GM21786 (cell line): ENCODE results near the gene ZNF526.

ENCODE experiments used
- ATAC-seq: cut with Tn5 transposase; IDR thresholded peaks from one replicate; pipeline ENCODE4 v1.9.1; 2021; ENCODE audit not compliant: unreplicated experiment

The ZNF526 gene

DNA sequence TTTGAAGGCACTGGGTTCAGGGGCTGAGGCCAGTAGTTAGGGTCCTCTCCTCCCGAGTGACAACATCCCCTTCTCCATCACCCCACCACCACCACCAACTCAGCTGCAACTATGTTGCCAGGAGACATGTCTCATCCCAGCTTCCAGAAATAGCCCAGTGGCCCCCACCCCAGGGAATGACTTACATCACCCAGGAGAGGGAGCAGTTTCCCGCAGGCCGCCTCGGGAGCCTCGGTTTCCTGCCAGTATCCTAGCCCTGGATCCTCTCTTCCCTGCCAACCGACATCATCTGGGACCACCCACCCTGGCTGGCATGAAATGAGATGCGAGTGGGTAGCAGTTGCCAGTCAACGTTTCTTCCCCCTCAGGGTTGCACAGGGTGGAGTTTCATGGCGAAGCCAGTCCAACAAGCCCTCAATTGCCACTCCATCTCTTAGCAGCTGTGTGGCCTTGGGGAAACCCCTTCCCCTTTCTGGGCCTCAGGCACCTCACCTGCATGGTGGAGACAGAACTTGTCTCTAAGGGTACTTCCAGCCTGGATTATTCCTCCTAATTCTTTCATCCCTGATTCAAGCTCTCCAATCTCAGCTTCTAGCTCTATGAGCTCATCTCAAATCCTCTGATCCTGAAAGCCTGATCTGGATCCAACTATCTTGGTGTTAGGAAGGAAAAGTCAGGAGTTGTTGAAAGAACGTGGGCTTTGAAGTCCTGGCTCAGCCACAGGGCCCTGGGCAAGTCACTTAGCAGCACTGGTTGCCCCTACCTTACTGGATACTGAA lies 26.2 kb downstream of the ZNF526 start:
- ATAC-seq = no peak

DNA sequence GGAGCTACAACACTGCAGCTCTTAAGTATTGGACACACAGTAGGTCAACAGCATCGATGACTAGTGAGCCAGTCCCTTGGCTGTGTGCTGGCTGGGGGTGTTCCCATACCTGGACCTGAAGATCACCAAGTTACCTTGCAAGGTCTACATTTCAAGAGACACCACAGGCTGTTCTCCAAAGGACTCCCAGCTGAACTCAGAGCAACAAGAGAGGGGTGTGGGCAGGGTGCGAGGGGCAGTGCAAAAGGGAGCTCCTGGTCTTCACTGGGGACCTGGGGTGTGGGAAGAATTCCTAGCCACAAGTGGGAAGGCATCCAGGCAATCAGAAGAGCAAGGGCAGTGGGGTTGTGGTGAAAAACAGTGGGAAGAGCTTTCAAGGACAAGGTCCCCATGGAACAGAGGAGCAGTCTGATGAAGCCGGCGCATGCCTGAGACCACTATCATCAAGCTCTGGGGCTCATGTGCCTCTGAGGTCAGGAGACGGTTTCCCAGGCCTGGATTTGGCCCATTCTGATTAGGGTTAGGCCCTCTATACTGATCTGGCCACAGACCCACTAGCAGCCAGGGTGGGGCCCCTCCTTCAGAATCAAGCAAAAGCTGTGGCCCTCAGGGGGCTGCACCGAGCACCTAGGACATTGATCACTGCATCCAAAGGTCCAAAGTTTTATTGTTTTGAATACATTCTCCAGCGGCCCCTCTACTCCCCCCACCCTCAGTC lies 27.0 kb downstream of the ZNF526 start:
- no peak for ATAC-seq

DNA sequence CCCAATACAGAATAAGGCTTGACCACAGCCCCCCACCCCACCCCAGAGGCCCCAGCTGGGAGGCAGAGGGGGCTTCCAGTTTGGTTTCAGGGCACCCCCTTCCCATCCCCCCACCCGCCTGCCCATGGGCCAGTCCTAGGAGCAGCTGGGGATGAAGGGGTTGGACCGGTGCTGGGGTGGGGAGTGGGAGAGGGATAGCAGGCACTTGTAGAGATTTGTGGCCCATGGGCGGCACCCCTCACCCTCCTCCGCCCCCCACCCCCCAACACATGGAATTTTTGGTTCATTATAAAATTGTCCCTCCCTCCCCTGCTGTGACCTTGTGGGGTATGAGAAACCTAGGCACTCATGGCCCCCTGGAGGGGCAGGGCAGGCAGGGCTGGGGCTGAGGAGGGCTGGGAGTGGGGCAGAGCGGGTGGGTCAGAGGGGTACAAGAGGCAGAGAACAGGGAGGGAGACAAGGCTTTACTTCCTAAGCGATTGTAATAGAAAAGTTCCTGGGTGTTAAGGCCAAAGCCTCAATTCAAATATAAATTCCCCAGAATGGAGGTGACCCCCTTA lies 27.6 kb downstream of the ZNF526 start:
- no peak for ATAC-seq

DNA sequence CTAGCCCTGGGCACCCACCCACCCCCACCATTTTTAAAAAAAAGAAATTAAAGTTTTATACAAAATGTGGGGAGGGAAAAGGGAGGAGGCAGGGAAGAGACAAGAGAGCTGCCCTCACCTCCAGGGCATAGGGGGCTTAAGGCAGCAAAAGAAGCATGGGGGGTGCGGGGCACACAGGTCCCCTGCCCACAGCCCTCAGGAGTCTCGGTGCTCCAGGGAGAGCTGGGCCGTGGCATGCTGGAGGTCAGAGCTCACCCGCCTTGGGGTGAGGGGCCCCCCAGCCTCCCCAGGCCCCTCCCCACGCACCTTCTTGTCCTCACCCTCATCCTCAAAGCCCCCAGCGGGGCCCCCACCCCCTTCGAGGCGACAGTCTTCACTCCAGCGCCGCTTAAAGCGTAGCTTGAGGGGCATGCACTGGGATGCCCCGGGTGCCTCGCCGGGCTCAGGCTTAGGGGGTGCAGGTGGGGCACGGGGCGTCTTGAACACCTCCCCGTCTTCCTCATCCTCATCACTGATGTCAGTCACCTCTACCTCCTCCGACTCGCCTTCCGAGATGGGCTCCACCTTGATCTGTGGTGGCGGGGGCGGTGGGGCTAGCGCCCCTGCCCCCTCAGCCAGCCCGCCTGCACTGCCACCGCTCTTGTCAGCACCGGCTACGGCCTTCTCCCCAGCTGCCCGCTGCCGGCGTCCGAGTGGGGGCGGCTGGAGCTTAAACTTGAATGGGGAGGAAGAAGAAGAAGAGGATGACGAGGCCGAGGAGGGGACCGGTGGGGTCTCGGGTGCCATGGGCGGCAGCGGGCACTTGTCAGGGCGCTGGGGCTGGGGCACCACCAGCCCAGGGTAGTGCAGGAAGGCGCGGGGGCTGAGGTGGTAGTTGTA lies 28.4 kb downstream of the ZNF526 start:
- no peak for ATAC-seq

DNA sequence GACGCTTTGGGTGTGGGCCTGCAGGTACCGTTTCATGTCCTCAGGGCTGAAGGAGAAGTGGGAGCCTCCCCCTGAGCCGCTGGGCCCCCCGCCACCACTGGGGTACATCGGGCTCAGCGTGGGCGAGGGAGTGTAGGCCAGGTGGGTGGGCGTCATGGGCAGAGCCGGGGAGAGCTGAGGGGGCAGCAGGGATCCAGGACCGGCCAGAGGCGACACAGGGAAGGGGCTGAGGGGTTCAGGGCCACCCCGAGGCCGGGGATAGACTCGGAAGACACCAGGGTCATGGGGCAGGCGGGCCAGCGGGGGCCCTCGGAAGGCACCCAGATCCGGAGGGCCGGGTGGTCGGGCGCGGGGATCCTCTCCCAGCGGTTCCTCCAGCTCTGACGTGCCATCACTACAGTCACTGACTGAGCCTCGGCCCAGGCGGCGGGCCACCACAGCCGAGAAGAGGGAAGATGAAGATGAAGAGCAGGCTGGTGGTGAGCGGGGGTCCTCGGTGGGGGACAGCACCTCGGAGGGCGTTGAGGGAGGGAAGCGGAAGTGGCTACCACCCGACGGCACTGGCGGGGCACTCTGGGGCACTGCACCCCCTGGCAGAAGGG lies 29.1 kb downstream of the ZNF526 start:
- no peak for ATAC-seq

DNA sequence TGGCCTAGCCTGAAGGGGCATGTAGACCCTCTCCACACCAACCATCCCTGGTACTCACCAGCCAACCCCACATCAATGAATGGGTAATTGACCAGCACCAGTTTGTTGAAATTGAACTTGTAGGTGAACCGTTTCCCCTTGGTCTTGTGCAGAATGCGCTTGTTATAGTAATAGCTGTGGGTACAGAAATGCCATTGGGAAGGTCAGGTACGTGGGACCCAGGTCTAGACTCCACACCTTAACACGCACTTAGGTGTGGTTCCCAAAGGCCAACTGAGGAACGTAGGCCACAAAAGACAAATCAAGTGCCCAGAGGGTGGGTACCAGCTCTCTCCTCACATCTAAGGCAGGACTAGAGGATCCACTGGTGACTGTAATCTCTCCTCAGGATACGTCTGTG lies 29.7 kb downstream of the ZNF526 start:
- ATAC-seq = no peak

DNA sequence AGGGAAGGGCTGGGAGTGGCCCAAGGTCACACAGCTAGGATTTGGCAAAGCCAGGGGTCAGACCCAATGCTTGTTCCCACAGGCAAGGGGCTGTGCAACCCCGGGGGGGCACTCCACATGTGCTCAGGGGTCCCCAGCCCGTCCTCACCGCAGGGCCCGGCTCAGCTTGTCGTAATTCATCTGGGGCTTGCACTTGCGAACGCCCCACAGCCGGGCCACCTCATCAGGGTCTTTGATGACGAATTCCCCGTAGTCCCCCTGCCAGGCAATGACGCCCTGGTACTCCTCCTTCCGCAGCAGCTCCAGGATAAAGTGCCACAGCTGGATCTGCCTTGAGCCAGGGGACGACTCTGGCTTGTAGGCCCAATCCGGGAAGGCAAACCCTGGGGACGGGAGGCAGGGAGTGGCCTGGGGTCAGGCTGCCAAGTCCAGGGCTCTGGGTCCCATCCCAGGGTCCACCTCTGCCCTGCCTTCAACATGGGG lies 30.1 kb downstream of the ZNF526 start:
- no peak for ATAC-seq

DNA sequence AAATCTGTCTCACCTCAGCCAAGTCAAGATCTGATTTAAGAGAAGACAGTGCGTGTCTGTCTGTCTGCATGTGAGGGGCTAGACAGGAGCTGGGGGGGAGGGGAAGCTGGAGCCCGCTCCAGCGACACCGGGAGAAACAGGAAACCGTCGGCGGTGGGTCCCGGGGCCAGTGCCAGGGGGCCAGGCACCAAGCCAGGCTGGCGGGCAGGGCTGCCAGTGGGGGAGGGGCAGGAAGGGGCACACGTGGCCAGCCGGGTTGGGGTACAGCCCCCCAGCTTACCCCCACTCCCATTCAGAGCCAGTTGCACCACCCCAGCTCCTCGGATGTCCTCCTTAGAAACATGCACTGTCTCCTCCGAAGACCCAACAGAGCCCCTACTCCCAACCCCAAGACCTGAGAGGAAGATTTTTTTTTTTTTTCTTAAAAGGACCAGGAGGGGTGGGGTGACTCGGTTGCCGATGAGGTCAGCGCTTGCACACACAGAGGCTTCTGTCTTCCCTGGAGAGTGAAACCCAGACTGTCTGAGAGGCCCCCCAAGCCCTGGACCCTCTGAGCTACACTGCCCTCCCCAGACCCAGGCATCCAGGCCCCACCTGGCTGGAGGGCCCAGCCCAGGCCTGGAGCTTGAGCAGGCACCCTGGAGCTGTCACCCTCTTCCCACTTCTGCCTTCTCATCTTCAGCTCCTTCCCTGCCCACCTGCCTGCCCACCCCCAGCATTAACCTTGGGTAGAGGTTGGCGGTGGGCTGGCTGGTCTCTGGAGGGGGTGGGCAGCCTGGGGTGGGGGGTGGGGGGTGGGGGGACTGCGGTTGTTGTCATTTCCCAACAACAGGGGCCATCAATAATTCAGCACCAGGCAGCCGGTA lies 30.8 kb downstream of the ZNF526 start:
- no peak for ATAC-seq

DNA sequence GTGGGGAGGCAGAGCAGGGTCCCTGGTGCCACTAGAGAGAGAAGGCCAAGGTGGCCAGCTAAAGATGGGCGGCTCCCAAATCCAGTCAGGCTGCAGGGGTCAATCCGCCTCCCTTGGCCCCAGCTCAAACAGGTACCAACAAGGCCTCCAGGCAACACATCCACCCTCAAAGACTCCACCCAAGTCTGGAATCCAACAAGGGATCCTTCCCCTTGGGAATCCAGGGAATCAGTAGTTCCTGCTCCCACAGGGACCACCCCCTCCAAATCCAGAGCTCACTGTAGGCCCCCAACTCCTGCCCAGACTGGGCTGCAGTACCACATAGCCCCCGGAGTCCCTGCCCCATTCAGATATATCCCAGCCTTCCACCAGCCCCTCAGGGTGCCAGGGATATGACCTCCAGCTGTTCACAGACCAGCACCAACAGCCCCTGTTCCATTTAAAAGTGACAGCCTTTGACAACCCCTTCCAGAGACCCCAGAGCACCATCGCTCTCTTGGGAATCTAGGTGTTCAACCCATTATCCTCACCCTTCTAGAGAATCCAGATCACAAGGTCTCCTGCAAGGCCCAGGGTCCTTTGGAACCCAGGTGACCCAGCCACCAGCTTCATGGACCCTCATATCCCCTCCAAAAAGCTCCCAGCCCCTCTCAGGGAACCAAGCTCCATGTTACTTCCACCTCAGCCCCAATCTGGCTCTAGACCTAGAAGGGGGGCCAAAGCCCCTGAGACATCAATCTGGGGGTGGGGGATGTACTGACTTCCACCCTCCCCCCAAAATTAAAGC lies 31.7 kb downstream of the ZNF526 start:
- ATAC-seq = no peak

DNA sequence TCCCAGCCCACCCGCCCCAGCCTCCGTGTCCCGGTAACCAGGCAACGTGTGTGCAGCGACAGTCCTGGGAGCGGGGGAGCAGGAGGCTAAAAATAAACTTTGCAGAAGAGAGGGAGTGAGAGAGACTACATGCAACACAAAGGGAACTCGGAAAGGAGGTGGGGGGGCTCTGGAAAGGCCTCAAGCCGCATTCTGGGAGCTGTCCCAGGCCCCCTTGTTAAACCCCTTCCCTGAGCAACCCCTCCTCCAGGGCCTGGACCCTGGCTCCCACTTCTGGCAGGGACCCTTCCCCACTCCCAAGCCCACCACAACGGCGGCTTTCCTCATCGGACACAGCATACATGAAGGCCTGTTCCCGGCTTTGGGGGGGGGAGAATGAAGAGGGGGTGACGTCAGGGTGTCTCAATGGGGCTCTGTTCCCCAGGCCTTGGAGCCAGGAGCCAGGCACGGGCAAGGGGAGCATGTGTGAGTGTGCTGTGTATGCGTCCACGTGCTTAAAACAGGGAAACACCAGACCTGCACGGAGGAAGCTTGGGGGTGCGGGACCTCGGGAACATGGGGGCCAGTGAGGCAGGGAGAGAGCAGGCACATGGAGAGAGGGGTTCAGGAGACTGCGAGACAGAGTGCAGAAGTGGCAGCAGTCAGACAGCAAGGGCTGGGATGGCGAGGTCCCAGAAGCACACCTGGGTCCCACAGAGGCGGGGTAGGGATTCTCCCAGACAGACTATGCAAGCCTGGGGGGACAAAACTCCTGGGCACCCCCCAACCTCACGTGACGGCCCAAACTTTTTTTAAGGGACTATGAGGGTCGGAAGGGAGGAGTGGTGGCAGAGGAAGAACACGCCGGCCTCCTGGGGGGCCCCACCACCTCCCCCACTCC lies 32.5 kb downstream of the ZNF526 start:
- ATAC-seq = no peak

DNA sequence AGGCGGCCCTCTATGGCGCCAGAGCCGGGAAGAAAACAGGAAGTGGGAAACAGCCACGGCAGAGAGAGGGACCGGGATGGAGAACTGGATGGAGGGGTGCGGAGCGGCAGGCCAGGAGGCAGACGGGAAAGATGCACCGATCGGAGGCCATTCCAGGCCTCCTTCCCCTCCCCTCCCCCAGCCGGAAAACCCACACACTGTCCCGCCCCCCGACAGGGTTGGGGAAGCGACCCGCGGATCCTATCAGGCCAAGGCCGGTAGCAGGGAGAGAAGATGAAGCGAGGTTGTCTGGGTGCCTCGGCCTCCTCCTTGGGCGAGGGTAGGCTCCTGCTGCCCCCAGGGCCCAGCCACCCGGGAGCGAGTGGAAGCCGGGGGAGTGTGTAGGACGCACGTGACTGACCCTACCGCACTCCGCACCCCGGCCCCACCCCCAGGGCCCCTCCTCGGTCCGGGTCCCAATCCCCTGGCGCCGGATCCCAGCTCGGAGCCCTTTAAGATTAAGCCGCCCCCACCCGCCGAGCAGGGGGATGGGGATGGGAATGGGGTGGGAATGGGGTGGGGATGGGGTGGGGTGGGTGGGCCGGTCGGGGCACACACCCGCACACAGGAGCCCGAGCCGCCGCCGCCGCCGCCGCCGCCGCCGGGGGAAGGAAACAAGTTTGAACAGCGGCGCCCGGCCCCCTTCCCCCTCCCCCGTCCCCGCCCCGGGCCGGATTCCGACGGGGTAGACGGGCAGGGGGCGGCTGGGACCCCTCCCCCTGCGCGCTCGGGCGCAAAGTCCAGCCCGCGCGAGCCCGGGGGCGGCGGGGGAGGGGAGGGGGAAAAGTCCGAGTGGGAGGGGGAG lies 33.4 kb downstream of the ZNF526 start:
- ATAC-seq = peak; percentile 13

DNA sequence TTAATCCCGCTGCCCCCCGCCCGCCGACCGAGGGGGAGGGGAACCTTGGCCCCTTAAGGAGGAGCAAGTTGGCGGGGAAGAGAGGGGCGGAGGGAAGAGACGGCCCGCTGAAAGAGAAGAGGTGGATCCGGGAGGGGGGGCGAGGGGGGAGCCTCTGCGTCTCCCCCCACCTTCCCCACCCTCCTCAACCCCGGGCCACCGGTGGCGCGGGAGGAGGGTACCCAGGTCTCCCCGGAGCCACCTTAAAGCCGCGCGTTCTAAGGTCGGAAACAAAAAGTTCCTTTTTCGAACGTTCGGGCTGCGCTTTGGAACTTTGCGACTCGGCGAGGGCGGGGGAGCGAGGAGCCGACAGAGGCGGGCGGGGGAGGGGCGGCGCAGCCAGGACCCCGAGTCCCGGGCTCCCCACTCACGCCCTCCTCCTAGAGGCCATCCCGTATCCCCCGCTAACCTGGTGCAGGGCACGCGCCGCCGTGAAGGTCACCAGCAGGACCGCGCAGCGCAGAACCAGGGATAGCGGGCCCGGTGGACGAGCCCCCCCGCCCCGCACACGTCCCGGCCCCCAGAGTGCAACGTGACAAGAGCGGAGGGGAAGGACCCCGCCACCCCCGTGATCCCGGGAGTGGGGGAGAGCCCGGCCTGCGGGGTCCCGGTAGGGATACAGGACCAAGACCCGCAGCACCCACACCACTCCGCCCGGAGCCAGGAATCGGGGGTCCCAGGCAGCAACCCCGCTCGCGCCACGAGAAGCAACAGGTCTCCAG lies 34.2 kb downstream of the ZNF526 start:
- ATAC-seq = peak; percentile 40

DNA sequence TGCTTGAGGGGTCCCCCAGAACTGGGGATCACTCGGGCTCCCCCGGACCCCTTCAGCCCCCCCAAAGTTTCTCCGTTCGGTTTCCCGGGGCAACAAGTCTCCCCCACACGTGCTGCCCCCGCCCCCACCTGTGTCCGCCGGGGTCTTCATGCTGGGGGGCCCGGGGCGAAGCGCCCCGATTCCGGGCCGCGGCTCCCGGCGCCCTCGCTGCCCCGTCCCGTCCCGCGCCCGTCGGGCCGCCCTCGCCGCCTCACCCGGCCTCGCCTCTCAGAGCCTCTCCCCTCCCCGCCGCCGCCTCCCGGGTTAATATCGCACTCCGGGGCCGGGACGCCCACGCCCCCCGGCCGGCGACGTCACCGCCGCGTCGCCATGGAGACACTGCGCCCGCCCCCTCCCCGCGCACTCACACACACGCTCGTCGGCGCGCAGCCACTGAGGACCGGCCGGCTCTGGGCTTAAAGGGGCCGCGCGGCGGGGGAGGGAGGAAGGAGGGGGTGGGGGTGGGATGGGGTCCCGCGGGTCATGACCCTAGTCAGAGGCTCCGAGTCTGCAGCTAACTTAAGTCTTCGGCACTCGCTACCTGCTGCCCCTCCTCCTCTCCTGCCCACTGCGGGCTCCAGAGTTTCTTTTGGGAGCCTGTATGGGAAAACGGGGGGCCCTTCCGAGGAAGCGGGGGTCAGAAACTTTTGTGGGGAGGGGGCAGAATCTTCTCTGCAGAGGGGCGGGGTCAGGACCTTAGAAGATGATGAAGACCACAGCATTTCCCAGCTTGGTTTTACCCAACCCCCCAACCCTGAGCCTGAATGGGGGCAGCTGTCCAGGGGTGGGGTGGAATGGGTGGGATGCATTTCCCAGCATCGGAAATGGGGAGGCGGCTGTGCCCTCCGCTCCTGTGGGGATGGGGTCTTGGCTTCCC lies 35.0 kb downstream of the ZNF526 start, which contains the start of gene ERF:
TSS of gene ERF (minus strand) at position 279 of the 916 bp plus-strand sequence. CDS start at position 150, 129 bp downstream.
- ATAC-seq = peak; percentile 46

DNA sequence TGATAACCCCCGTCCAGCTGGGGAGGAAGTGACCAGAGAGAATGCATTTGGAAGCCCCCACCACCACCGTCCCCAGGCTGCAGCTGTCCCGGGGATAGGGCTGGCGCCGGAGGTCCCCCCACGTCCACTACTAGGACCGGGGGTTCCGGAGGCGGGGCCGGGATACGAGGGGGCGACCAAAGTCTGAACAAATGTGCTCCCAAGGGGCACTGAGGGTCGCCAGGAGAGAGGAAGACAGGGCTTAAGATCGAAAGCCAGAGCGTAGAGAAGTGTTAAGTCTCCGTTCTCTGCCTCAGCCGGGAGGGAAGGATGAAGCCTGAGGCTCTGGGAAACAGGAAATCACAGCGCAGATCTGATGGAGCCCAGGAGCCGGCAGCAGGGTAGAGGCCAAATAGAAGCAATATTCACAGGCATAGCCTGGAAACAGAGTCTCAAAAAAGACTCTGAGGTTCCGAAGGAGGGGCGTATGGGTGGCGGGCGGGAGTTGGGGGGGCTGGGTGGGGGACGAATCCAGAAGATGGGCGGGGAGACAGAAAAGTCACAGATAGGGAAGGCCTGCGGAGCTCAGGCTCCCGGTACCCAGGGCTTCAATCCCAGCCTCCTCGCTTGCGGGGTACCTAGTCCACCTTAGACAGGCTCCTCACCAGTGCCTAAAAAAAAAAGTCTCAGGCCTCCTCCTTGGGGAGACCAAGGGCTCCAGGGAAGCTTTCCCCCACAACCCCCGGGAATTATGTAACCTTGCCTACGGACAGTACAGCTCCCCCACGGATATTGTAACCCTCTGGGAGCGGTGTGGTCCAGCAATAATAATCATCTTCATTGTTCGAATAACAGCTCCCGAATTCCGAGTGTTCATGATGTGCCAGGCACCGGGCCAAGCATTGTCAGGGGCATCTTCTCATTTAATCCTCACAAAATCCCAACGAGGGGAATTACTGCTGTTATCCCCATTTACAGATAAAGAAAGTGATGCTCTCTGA lies 35.9 kb downstream of the ZNF526 start:
- ATAC-seq = no peak
